Activated gamma-delta T cell treated with anti-CD3 and anti-CD28 coated beads, Interleukin-2, amount 50 U/mL, for 16 hours (primary cell): Measurements from ENCODE around the gene FXYD1.

Experiments used
- DNase-seq: peaks from one replicate; pipeline ENCODE4 v3.0.0-alpha.2; 2020; ENCODE audit warnings: low read depth

The FXYD1 gene

GRCh38 chr19:35107545-35107944 lies 31.1 kb upstream of the FXYD1 start:
- DNase-seq: no peak

GRCh38 chr19:35108730-35109129 lies 29.9 kb upstream of the FXYD1 start:
- no peak for DNase-seq

GRCh38 chr19:35109395-35110112 lies 29.1 kb upstream of the FXYD1 start:
- no peak for DNase-seq

GRCh38 chr19:35110974-35111373 lies 27.6 kb upstream of the FXYD1 start:
- DNase-seq: no peak

- DNase-seq: no peak
These were observed 25.5 kb upstream of the FXYD1 start for GRCh38 chr19:35112995-35113688.

GRCh38 chr19:35114353-35115176 lies 24.1 kb upstream of the FXYD1 start:
- peak; percentile 52 for DNase-seq

GRCh38 chr19:35115177-35115951 lies 23.3 kb upstream of the FXYD1 start, which contains the start of gene FXYD3:
FXYD3 (plus strand) TSS chr19:35115823; CDS start chr19:35119377, 3,554 bp downstream.
- DNase-seq: no peak

- DNase-seq: no peak
These were observed 22.4 kb upstream of the FXYD1 start for GRCh38 chr19:35116072-35116801.

GRCh38 chr19:35117116-35117515 lies 21.5 kb upstream of the FXYD1 start:
- no peak for DNase-seq

GRCh38 chr19:35117799-35118198 lies 20.8 kb upstream of the FXYD1 start:
- no peak for DNase-seq

GRCh38 chr19:35118268-35119020 lies 20.2 kb upstream of the FXYD1 start:
- no peak for DNase-seq

GRCh38 chr19:35119091-35119490 lies 19.5 kb upstream of the FXYD1 start:
- no peak for DNase-seq

GRCh38 chr19:35119578-35120155 lies 19.0 kb upstream of the FXYD1 start:
- no peak for DNase-seq

GRCh38 chr19:35120492-35120891 lies 18.1 kb upstream of the FXYD1 start:
- no peak for DNase-seq

- DNase-seq: no peak
These were observed 17.7 kb upstream of the FXYD1 start for GRCh38 chr19:35120898-35121297.

GRCh38 chr19:35122687-35123551 lies 15.7 kb upstream of the FXYD1 start:
- no peak for DNase-seq

- no peak for DNase-seq
These were observed 15.1 kb upstream of the FXYD1 start for GRCh38 chr19:35123573-35123972.

- DNase-seq: peak; percentile 69
These were observed 14.2 kb upstream of the FXYD1 start for GRCh38 chr19:35124098-35125060.
